ENCODE measurements around the gene NAGLU.
"Not testable (repeated sequence)": the region's sequence is repeated elsewhere in the genome, so short reads cannot be mapped to it uniquely, and the experiment has no call there.

The NAGLU gene

DNA sequence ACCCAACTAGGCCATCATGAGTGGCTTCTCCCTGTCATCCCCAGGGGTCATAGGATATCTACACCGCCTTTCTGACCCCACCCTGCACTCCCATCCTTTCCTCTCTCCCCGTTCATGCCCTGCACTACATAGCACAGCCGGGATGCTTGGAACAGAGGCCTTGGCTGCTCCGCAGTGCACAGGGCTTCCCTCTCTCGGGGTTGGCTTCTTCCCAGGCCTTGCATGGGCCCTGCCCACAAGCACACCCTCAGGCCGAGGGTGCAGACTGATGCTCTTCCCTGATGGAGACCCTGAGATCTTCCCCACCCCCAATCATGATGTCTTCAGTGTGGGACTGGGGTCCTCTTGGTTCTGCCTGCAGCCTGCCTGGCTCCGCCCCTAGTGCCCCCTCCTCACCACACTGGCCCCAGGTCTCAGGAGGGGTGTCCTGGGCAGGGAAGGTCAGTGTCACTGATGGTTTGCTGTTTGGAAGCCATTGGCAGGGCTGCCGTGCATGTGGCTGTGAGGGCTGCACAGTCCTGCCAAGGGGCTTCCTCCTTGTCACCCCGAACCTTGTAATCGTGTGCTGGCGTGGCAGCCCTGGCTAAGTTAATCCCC, 14.3 kb upstream of the NAGLU start:
- no peak for DNase-seq (ENCODE audit: low spot score)

GRCh38 chr17:42522263-42522790, 13.7 kb upstream of the NAGLU start:
- no peak for DNase-seq (ENCODE audit: low spot score)

- no peak for DNase-seq (ENCODE audit: low spot score)
These were observed 13.2 kb upstream of the NAGLU start for GRCh38 chr17:42522798-42523278.

- DNase-seq (ENCODE audit: low spot score), result no peak
These were observed 10.8 kb upstream of the NAGLU start for GRCh38 chr17:42525221-42525620.

DNA sequence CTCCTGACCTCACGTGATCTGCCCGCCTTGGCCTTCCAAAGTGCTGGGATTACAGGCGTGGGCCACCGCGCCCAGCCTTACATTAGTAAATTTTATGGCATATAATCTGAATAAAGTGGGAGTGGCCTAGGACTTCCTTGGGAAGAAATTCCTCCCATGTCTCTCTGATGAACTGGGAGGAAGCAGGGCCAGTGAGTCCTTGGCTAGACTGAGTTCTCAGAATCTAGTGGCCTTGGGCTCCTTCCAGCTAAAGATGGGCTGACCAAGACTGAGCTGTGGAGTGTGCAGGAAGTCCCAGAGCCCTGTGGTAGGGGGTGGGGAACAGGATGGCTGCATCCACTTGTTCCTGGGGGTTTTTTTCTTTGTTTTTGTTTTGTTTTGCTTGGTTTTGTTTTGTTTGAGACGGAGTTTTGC, 10.0 kb upstream of the NAGLU start:
- no peak for DNase-seq (ENCODE audit: low spot score)

GRCh38 chr17:42527932-42528331, 8.1 kb upstream of the NAGLU start:
- no peak for DNase-seq (ENCODE audit: low spot score)

DNA sequence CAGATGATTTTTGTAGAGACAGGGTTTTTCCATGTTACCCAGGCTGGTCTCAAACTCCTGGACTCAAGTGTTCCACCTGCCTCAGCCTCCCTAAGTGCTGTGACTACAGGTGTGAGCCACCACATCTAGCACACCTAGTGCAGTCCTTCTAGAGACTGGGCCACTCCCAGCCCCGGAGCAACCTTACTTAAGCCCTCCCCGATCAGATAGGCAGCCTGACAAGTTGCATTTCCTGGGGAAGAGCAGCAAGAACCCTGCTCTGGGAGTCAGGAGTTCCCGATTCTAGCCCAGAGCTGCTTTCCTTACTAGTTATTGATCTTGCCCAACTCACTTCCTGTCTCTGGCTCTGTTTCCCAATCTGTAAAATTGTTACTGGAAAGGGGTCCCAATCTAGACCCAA, 7.0 kb upstream of the NAGLU start:
- no peak for DNase-seq (ENCODE audit: low spot score)

- no peak for DNase-seq (ENCODE audit: low spot score)
These were observed 5.0 kb upstream of the NAGLU start for GRCh38 chr17:42530952-42531454.

- peak; percentile 65 for DNase-seq (ENCODE audit: low spot score)
These were observed 4.3 kb upstream of the NAGLU start for GRCh38 chr17:42531455-42532354.

DNA sequence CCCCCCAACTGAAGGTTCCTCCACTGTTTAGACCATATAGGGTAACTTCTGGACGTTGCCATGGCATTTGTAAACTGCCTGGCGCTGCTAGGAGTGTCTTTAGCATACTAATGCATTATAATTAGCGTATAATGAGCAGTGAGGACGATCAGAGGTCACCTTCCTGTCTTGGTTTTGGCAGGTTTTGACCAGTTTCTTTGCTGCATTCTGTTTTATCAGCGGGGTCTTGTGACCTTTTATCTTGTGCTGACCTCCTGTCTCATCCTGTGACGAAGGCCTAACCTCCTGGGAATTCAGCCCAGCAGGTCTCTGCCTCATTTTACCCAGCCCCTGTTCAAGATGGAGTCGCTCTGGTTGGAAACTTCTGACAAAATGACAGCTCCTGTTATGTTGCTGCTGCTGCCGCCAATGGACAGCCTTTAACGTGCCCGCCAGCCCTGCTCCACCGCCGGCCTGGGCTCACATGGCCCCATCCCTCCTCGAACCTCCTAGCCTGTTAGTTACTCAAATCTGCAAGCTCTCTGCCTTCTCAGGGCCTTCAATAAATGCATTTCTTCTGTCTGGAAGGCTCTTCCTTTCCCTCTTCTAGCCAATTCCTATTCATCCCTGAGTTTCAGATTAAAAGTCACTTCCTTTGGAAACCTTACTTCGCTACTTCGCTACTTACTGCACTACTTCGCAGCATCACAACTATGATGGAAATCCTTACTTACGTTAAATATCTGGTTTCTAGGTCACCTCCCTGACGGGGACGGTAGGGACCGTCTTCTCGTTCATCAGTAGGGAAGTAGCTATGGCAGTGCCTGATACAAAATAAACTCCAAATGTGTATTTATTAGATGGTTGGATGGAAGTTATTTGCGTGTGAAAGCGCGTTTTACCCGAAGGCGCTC, 640 bp upstream of the NAGLU start:
- DNase-seq (ENCODE audit: low spot score), result no peak

DNA sequence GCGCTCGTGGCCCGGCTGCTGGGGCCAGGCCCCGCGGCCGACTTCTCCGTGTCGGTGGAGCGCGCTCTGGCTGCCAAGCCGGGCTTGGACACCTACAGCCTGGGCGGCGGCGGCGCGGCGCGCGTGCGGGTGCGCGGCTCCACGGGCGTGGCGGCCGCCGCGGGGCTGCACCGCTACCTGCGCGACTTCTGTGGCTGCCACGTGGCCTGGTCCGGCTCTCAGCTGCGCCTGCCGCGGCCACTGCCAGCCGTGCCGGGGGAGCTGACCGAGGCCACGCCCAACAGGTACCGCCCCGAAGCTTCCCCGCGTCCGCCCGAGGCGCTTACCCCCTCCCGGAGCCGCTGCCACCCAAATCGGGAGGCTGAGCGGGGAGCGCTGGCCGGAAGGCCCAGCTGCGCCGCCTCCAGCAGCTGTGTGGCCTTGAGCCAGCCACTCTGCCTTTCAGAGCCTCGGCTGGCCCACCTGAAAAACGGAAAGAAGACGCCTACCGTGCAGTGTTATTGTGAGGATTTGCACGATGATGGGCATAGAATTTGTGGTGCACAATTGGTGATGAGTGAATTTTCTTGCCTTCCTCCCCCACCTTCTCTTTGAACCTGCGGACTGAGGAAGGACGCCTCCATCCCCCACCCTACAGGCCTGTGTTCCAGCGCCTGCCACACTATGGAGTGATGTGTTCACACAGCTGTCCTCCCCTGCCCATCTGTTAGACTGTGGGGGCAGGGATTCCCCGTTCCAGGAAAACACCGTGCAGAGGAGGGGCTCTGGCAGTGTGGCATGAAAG, 523 bp downstream of the NAGLU start:
- DNase-seq (ENCODE audit: low spot score), result peak; percentile 79

GRCh38 chr17:42537156-42537805, 1.2 kb downstream of the NAGLU start:
- no peak for DNase-seq (ENCODE audit: low spot score)

- no peak for DNase-seq (ENCODE audit: low spot score)
These were observed 1.9 kb downstream of the NAGLU start for GRCh38 chr17:42537826-42538451.

DNA sequence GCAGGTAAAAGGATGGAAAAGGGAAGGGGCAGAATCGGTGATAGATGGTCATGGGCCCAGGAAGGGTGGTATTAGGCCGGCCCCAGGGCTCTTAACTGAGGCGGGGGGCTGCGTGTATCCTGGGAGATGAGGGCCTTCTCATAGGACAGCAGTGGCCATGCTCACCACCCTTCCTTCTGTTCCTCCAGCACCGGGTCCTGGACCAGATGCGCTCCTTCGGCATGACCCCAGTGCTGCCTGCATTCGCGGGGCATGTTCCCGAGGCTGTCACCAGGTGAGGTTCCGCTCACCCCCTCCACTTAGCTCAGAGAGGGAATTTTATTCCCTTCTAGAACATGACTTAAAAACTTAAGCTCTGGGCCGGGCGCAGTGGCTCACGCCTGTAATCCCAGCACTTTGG, 2.4 kb downstream of the NAGLU start:
- DNase-seq (ENCODE audit: low spot score), result no peak

- DNase-seq (ENCODE audit: low spot score), result not testable (repeated sequence)
These were observed 4.5 kb downstream of the NAGLU start for GRCh38 chr17:42540558-42540957.

DNA sequence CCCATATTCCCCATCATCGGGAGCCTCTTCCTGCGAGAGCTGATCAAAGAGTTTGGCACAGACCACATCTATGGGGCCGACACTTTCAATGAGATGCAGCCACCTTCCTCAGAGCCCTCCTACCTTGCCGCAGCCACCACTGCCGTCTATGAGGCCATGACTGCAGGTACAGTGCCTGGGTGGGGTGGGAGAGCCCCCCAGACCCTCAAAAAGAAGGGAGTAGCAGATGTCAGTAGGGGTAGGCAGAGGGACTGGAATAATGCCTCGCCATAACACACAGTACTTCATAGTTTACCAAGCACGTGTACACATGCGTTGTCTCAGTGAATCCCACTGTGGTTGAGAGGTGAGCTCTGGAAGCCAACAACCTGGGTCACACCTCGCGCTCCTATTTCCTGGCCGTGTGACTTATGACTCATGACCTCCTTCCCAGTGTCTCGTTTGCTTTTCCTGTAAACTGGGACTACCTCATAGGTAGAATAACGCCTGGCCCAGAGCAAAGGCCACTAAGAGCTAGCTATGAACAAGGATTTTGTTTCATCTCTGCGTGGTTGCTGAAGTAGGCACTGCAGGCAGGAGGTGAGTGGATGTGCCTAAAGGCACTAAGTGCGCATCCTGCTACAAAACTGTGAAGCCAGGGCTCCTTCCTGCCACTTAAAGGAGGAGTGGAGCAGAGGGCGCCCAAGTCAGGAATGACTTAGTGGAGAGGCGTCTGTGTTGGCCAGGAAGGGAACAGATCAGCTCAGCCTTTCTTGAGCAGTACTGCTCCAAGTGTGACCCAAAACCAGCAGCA, 5.2 kb downstream of the NAGLU start:
- DNase-seq (ENCODE audit: low spot score), result peak; percentile 97

- DNase-seq (ENCODE audit: low spot score), result no peak
These were observed 7.4 kb downstream of the NAGLU start for GRCh38 chr17:42543190-42544079.

DNA sequence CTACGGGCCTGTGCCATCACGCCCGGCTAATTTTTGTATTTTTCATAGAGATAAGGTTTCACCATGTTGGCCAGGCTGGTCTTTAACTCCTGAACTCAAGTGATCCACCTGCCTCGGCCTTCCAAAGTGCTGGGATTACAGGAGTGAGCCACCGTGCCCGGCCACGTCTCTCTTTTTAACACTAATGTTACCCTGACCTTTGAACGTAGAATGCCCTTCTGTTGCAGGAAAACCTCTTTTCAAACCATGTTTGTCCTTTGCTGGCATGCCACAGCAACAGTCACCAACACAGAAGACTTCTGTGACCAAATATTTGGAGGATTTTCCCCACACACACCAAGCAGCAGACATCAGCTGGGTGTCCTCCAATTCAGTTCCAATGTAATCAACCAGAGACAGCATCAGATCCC, 8.8 kb downstream of the NAGLU start:
- DNase-seq (ENCODE audit: low spot score), result no peak
